Activated CD4-positive, alpha-beta T cell treated with anti-CD3 and anti-CD28 coated beads, Interleukin-2, amount 10 ng/mL, durations not matched to agents 24 days and 14 days (primary cell): ENCODE data around the gene LYRM2. TPM values are rescaled to one million over a fixed set of nuclear protein-coding genes. Genes with fewer than 3 reads are reported as not detected.
"Not testable (repeated sequence)": the region's sequence is repeated elsewhere in the genome, so short reads cannot be mapped to it uniquely, and the experiment has no call there.

ENCODE experiments used
- DNase-seq: peaks from one replicate; pipeline ENCODE4 v3.0.0; 2022
- H3K27ac Mint-ChIP-seq: one replicate; pipeline ENCODE4 v1.8.0; 2022; ENCODE audit warnings: mild to moderate bottlenecking, mixed read lengths
- H3K27me3 Mint-ChIP-seq: one replicate; pipeline ENCODE4 v1.8.0; 2022; ENCODE audit warnings: mixed read lengths
- H3K36me3 Mint-ChIP-seq: one replicate; pipeline ENCODE4 v1.8.0; 2022; ENCODE audit warnings: low read depth, mild to moderate bottlenecking, mixed read lengths
- H3K4me1 Mint-ChIP-seq: one replicate; pipeline ENCODE4 v1.8.0; 2021; ENCODE audit warnings: mixed read lengths
- H3K4me3 Mint-ChIP-seq: one replicate; pipeline ENCODE4 v1.8.0; 2022; ENCODE audit warnings: mild to moderate bottlenecking, moderate library complexity, mixed read lengths
- H3K9me3 Mint-ChIP-seq: one replicate; pipeline ENCODE4 v1.8.0; 2021; ENCODE audit warnings: mixed read lengths
- intact Hi-C: fragments of 100-400 bp; cut with micrococcal nuclease; formaldehyde crosslinking; loops from one replicate; pipeline ENCODE4 v1.15.1; 2023
- total RNA-seq: library from RNA; stranded (reverse); gene quantifications from 2 replicates; pipeline ENCODE4 v1.2.3, GENCODE V29; 2022

Gene LYRM2
- total RNA-seq, 1 donor from 2014 or later, result 33.7 TPM

DNA sequence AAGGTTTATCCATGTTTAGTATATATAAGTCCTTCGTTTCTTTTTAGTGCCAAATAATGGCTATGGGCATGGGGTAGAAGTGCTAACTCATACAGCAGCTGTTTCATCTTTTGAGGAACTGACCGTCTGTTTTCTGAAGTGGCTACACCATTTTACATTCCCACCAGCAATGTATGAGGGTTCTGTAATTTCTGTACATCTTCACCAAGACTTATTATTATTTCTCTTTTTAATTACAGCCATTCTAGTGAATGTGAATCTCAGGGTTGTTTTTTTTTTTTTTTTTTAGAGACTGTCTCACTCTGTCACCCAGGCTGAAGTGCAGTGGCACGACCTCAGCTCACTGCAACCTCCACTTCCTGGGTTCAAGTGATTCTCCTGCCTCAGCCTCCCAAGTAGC lies 2.1 kb downstream of the LYRM2 start:
- H3K27me3 Mint-ChIP-seq, H3K27ac Mint-ChIP-seq, intact Hi-C loops, H3K9me3 Mint-ChIP-seq, H3K4me3 Mint-ChIP-seq, DNase-seq: not testable (repeated sequence)
- Mint-ChIP-seq H3K36me3 (peaks cover 42% of the 10 kb centered on the region), H3K4me1 (peaks cover 26% of the 10 kb centered on the region)

DNA sequence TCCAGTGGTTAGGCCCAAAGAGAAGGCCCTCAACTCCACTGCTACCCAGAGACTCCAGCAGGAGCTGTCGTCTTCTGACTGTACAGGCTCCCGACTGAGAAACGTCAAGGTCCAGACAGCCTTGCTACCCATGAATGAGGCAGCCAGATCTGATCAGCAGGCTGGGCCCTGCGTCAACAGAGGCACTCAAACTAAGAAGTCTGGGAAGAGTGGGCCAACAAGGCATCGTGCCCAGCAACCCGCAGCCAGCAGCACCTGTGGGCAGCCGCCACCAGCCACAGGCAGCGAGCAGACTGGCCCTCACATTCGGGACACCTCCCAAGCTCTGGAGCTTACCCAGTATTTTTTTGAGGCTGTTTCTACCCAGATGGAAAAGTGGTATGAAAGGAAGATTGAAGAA lies 8.1 kb downstream of the LYRM2 start:
- Mint-ChIP-seq H3K27ac (no peak overlapping the region), H3K9me3 (no peaks in the 10 kb centered on the region), H3K4me1 (peaks cover 3% of the 10 kb centered on the region), H3K4me3 (no peak overlapping the region), H3K27me3 (no peaks in the 10 kb centered on the region), H3K36me3 (peaks cover 17% of the 10 kb centered on the region)
- no peak for DNase-seq
- intact Hi-C loops, result no loop called here

DNA sequence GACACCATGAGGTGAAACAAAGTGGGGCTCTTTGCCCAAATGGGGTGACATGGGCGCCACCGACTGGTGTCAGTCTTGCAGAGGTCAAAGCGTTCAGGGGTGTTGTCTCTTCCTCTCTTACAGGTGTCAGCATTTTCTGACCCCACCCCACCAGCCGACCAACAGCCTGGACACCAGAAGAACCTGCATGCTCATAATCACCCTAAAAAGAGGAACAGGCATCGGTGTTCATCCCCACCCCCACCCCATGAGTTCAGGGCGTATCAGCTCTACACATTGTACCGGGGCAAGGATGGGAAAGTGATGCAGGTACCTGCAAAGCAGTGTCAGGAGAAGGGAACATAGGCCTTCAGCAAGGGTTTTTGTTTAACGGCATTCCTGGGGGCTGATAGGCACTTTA lies 14.8 kb downstream of the LYRM2 start:
- no peak overlapping the region for H3K27ac Mint-ChIP-seq
- no peaks in the 10 kb centered on the region for H3K27me3 Mint-ChIP-seq
- DNase-seq, result no peak
- no peaks in the 10 kb centered on the region for H3K9me3 Mint-ChIP-seq
- no peaks in the 10 kb centered on the region for H3K4me1 Mint-ChIP-seq
- intact Hi-C loops, result no loop called here
- no peak overlapping the region for H3K4me3 Mint-ChIP-seq
- H3K36me3 Mint-ChIP-seq, result no peaks in the 10 kb centered on the region

DNA sequence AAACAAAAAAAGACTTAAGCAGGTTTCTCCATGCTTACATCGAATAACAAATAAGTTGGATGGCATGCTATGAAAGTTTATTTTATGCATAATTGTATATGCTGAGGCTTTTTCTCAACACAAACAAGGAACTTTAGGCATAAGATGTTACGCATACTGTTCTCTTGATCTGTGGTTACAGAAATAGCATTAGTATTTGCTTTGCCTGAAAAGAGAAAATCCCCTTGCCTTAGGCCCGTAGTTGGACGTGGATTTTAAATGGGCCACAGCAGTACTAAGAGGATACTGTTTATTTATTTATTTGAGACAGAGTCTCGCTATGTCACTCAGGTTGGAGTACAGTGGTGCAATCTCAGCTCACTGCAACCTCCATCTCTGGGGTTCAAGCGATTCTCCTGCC lies 19.0 kb downstream of the LYRM2 start:
- H3K27me3 Mint-ChIP-seq, result no peaks in the 10 kb centered on the region
- H3K4me1 Mint-ChIP-seq, result no peaks in the 10 kb centered on the region
- intact Hi-C loops, result no loop called here
- no peak for DNase-seq
- H3K36me3 Mint-ChIP-seq, result no peaks in the 10 kb centered on the region
- no peak overlapping the region for H3K27ac Mint-ChIP-seq
- no peaks in the 10 kb centered on the region for H3K9me3 Mint-ChIP-seq
- no peak overlapping the region for H3K4me3 Mint-ChIP-seq

DNA sequence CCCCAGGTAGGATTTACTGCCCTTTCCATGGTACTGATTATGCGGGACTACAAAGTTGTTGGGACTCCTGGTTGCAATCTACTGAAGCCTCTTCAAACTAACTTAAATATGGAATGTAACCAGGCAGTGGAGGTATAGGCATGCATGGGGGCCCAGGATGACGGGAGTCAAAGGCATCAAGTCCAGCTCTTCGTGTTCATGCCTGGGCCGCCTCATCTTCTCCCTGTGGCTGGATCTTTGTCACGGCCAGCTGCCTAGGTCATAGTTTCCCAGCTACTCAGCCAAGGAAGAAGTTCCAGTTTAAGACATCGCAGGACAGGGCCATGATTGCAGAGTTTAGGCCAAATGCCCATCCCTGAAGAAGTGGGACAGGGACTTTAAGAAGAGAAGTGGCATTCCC lies 20.5 kb downstream of the LYRM2 start:
- Mint-ChIP-seq H3K9me3 (no peaks in the 10 kb centered on the region), H3K27ac (no peak overlapping the region), H3K4me3 (no peak overlapping the region), H3K36me3 (no peaks in the 10 kb centered on the region), H3K4me1 (no peaks in the 10 kb centered on the region), H3K27me3 (no peaks in the 10 kb centered on the region)
- no peak for DNase-seq
- intact Hi-C loops, result no loop called here

DNA sequence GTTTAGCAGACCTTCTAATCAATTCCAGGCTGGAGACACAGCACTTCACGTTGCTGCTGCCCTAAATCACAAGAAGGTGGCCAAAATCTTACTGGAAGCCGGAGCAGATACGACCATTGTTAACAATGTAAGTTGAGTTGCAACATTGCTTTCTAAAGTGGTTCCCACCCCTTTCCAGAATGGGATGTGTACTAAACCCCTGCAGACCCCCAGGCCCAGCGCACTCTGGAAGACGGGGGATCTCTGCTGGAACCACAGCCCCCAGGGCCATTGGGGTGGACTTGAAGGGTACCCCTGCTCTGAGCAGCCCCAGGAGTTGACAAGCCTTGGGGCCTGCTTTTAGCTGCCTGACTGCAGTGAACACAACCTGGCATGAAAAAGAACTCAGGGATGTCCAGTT lies 22.0 kb downstream of the LYRM2 start:
- Mint-ChIP-seq H3K9me3 (no peaks in the 10 kb centered on the region), H3K27me3 (no peaks in the 10 kb centered on the region), H3K36me3 (no peaks in the 10 kb centered on the region), H3K4me3 (no peak overlapping the region), H3K4me1 (peaks cover 4% of the 10 kb centered on the region), H3K27ac (no peak overlapping the region)
- intact Hi-C loops, result no loop called here
- no peak for DNase-seq

DNA sequence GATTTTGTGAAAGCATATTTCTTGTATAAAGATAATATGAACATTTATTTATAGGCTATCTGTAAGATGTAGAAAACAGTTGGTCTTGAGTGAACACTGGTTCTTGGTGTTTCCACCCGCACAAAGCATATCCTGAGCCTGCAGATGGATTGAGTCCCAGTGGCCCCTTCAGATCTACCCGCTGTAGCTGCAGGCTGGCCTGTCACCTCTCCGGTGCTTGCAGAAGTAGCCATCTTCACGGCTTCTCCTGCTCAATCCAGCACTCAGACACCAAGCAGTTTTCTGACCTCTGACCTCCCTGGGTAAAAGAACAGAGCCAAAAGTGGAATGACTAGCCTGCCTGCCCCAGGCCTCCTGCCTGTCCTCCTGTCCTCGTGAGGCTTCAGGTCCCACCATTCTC lies 22.7 kb downstream of the LYRM2 start:
- intact Hi-C loops, result no loop called here
- H3K4me3 Mint-ChIP-seq, result no peak overlapping the region
- H3K36me3 Mint-ChIP-seq, result no peaks in the 10 kb centered on the region
- H3K4me1 Mint-ChIP-seq, result peaks cover 7% of the 10 kb centered on the region
- no peaks in the 10 kb centered on the region for H3K9me3 Mint-ChIP-seq
- H3K27me3 Mint-ChIP-seq, result no peaks in the 10 kb centered on the region
- no peak overlapping the region for H3K27ac Mint-ChIP-seq
- DNase-seq, result no peak

DNA sequence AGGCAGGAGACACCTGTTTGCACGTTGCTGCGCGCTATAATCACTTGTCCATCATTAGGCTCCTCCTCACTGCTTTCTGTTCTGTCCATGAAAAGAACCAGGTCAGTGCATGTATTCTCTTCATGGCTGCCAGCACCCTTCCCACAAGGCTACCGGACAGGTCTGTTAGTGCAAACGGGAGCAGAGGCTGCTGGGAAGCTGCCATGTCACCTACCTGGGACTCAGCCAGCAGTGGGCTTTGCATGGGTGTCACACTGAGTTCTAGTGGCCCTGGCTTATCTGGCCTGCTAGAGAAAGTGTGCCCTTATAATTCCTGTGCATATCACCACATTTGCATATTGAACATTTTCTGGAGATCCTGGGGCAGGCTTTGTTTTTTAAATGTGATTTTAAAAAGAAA lies 24.8 kb downstream of the LYRM2 start:
- DNase-seq, result no peak
- H3K9me3 Mint-ChIP-seq, result no peaks in the 10 kb centered on the region

DNA sequence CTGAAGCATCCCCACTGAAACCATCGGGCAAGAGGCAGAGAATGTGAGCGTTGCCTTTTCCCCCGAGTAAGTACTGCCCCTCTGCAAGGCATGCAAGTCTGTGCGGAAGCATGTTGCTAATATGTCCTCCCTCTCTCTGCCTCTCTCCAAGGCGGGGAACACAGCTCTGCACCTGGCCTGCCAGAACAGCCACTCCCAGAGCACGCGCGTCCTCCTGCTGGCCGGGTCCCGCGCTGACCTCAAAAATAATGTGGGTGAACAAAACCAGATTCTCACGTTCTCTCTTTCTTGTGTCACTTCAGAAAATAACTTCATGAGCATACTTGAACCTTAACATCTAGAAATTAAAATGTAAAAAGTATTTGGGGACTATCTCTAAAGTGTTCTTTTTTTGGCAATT lies 26.4 kb downstream of the LYRM2 start:
- peaks cover 12% of the 10 kb centered on the region for H3K4me1 Mint-ChIP-seq
- H3K4me3 Mint-ChIP-seq, result no peak overlapping the region
- no peaks in the 10 kb centered on the region for H3K27me3 Mint-ChIP-seq
- no peaks in the 10 kb centered on the region for H3K9me3 Mint-ChIP-seq
- no peak for DNase-seq
- intact Hi-C loops, result loop anchor here (5.0 kb wide), 1 partner anchor 630 kb away; no protein-coding TSS in a partner anchor
- no peaks in the 10 kb centered on the region for H3K36me3 Mint-ChIP-seq
- H3K27ac Mint-ChIP-seq, result no peak overlapping the region

More for the DNA sequence above, 24.8 kb downstream of the LYRM2 start:
- H3K27me3 Mint-ChIP-seq, result no peaks in the 10 kb centered on the region
- no peaks in the 10 kb centered on the region for H3K36me3 Mint-ChIP-seq
- no peak overlapping the region for H3K4me3 Mint-ChIP-seq
- peaks cover 12% of the 10 kb centered on the region for H3K4me1 Mint-ChIP-seq
- intact Hi-C loops, result loop anchor here (5.0 kb wide), 1 partner anchor 631 kb away; no protein-coding TSS in a partner anchor
- no peak overlapping the region for H3K27ac Mint-ChIP-seq

DNA sequence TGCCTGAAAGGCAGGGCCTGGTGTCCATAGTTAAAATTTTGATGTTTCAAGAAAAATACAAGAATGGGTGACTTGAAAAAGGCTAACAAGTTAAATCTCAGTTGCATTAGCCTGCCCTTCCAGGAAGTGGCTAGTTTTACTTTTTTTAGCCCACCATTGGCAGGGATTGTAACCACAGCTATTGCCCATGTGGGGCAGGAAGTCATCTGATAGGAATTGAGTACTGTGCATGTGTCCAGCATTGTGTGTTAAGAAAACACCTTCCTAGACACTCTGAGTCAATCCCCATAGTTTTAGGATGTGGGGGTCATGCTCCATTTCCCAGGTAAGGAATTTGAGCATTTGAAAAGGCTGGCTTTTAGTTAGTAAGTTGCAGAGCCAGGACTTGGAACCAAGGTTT lies 26.9 kb downstream of the LYRM2 start:
- H3K27me3 Mint-ChIP-seq, result no peaks in the 10 kb centered on the region
- H3K9me3 Mint-ChIP-seq, result no peaks in the 10 kb centered on the region
- H3K4me1 Mint-ChIP-seq, result peaks cover 12% of the 10 kb centered on the region
- intact Hi-C loops, result loop anchor here (2.0 to 5.0 kb wide), 2 partner anchors 243 to 629 kb away; no protein-coding TSS in a partner anchor
- no peak overlapping the region for H3K27ac Mint-ChIP-seq
- no peaks in the 10 kb centered on the region for H3K36me3 Mint-ChIP-seq
- H3K4me3 Mint-ChIP-seq, result no peak overlapping the region
- DNase-seq, result no peak

DNA sequence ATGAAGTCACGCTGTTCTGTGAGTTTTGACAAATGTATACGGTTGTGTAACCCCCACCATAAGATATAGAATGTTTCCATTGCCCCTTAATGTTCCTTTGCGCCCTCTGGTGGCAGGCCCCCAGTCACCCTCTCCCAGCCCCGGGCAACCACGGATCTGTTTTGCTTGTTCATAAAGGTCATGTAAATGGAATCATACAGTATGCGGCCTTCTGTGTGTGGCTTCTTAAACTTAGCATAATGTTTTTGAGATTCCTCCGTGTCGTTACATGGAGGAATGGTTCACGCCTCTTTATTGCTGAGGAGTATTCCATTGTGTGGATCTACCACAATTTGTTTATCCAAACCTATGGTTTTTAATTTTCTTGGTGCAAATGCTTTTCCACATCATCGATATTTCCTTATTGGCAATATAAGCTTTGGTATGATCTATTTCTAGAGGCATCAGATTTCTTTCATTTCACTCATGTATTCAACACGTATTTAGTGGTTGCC lies 28.4 kb downstream of the LYRM2 start:
- DNase-seq, result peak; percentile 93
- no peak overlapping the region for H3K27ac Mint-ChIP-seq
- no peaks in the 10 kb centered on the region for H3K36me3 Mint-ChIP-seq
- peaks cover 12% of the 10 kb centered on the region for H3K4me1 Mint-ChIP-seq
- H3K27me3 Mint-ChIP-seq, result no peaks in the 10 kb centered on the region
- H3K4me3 Mint-ChIP-seq, result no peak overlapping the region
- intact Hi-C loops, result loop anchor here (1.0 to 5.0 kb wide), 3 partner anchors 177 to 628 kb away; partner anchors contain the start of gene ANKRD6
- no peaks in the 10 kb centered on the region for H3K9me3 Mint-ChIP-seq

DNA sequence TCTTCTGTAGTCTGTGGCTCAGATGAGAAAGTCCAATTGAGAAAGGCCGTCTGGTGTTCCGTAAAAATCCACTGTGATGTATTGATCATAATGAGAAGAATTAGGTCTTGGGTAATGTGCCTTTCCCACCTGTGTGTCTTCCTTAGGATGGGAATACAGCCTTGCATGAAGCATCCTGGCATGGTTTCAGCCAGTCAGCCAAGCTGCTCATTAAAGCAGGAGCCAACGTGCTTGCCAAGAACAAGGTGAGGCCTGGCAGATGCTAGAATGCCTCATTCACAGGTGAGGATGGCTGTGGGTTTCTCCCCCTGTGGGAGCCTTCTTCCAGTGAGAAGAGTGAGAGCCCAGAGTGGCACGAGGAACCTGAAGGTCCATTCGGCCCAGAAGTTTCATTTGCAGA lies 32.7 kb downstream of the LYRM2 start:
- H3K36me3 Mint-ChIP-seq, result no peaks in the 10 kb centered on the region
- H3K27me3 Mint-ChIP-seq, result no peaks in the 10 kb centered on the region
- H3K9me3 Mint-ChIP-seq, result no peaks in the 10 kb centered on the region
- no peak overlapping the region for H3K27ac Mint-ChIP-seq
- peaks cover 5% of the 10 kb centered on the region for H3K4me1 Mint-ChIP-seq
- no peak for DNase-seq
- intact Hi-C loops, result no loop called here
- H3K4me3 Mint-ChIP-seq, result no peak overlapping the region

DNA sequence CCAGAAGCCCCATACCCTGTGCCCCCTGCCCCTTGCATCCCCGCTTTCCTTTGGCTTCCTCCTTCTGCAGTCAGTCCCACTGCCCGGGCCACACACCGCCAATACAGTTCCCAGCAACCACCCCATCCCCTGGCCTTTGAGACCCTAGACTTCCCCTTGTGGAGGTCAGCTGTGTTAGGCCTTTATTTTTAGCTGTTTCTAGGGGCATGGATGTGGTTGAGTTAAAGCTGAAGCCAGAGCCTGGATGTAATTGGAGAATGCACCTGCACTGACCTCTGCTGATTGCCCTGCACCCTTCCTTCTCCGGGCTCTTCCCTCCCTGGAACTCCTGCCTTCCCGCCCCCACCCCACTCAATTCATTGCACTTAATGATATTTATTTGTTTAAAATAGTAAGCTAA lies 33.9 kb downstream of the LYRM2 start:
- no peak for DNase-seq
- Mint-ChIP-seq H3K27ac (no peak overlapping the region), H3K9me3 (no peaks in the 10 kb centered on the region), H3K4me1 (peaks cover 3% of the 10 kb centered on the region), H3K4me3 (no peak overlapping the region), H3K27me3 (no peaks in the 10 kb centered on the region), H3K36me3 (no peaks in the 10 kb centered on the region)
- intact Hi-C loops, result no loop called here

DNA sequence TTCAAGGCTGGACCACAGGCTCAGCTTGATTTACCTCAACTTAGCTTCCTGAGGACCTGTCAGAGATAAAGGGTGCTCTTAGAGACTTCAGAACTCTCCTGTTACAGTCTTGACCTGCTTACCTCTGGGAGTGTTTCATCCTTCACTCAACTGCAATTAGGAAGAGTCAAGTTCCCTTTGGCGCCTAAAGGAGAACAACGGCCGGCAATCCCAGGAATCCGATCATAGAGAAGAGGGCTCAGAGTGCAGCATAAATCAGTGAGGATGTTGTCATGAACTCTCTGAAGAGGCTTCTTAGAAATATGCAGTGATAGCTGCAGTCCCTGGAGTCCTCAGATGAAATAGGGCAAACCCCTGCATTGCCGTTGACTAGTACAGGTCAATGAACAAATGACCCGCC lies 36.4 kb downstream of the LYRM2 start:
- Mint-ChIP-seq H3K27me3 (no peaks in the 10 kb centered on the region), H3K4me3 (no peak overlapping the region), H3K36me3 (peaks cover 5% of the 10 kb centered on the region), H3K4me1 (peaks cover 21% of the 10 kb centered on the region), H3K9me3 (peaks cover 8% of the 10 kb centered on the region), H3K27ac (no peak overlapping the region)
- intact Hi-C loops, result no loop called here
- no peak for DNase-seq

DNA sequence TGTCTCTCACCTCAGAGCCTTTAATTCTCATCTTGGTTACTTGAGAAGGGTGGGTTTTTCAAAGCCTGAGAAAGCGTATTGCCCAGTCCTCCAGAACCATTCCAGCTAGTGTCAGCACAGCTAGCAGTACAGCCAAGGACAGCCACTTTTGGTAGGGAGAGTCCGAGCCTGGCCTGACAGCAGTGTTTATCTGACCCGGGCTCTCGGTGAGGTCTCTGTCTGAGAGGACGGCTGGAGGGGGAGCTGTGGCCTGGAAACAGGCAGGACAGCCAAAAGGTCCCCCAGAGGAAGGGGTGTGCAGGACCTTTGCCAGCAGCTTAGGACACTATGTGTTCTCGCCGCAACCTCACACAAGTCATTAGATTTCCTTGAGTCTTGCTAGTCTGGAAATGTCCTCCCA lies 38.8 kb downstream of the LYRM2 start:
- Mint-ChIP-seq H3K9me3 (peaks cover 22% of the 10 kb centered on the region), H3K4me3 (no peak overlapping the region), H3K4me1 (peaks cover 39% of the 10 kb centered on the region), H3K36me3 (peaks cover 14% of the 10 kb centered on the region), H3K27ac (no peak overlapping the region), H3K27me3 (no peaks in the 10 kb centered on the region)
- no peak for DNase-seq
- intact Hi-C loops, result no loop called here
